SKM-1 treated with dmso at 0.1 percent for 144 hours (cell line): Measurements from ENCODE around the gene JMY.

Experiments
- DNase-seq: peaks from one replicate; lab custom pipeline; 2025; ENCODE audit not compliant: unreplicated experiment; lab: John Stamatoyannopoulos, UW

The JMY gene

DNA sequence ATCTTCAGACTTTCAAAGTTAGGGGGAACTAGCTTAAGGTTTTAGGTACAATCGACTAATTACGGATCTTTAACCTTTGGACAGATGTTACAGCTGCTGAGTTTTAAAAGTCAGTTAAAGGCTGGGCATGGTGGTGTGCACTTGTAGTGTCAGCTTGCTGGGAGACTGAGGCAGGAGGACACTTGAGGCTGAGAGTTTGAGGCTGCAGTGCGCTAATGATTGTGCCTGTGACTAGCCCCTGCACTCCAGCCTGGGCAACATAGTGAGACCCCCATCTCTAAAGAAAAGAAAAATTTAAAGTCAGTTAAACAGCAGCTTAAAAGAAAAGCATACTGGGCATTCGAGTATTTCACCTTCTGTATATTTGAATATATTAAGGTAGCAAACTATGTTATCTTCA is 51.4 kb downstream of the JMY start:
- no peak for DNase-seq

DNA sequence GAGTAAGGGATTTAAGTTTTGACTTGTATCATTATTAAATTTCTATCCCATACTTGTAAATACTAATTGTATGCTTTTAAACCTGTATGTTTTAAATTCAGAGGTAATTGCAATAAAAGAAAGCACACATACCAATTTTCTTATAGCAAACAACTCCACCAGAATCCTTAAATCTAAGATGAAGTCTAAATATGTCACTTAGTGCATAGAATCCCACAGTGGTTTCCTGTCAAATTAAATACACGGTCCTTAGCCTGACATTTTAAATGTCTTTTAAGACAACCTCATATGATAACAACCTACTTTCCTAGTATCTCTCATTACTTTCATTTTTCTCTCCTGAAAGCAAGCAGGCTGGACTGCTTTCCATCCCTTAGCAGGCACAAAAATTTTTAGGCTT is 52.0 kb downstream of the JMY start:
- no peak for DNase-seq

- peak; percentile 32 for DNase-seq
Observed at GRCh38 chr5:79295029-79295428, 59.1 kb downstream of the JMY start.

GRCh38 chr5:79297661-79298060 is 61.7 kb downstream of the JMY start:
- no peak for DNase-seq

- DNase-seq: no peak
Observed at GRCh38 chr5:79301046-79301712, 65.2 kb downstream of the JMY start.

- no peak for DNase-seq
Observed at GRCh38 chr5:79302454-79302853, 66.5 kb downstream of the JMY start.

GRCh38 chr5:79305706-79306105 is 69.8 kb downstream of the JMY start:
- no peak for DNase-seq

- DNase-seq: no peak
Observed at GRCh38 chr5:79318935-79319614, 83.1 kb downstream of the JMY start.

DNA sequence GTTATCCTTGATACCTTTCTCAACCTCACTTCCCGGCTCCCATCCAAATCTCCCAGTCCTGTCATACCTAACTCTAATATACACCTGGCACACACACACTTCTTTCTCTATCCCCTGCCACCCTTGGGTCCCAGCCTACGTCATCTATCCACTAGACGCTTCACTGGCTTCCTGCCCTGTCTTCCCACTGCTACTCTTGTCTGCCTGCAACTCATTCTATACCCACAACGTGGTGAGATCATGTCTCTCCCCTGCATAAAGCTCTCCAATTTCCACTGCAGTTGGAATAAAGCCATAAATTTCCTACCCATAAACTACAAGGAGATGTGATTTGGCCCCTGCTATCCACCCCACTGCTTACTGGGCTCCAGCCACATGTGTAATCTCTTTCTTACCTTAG is 93.5 kb downstream of the JMY start:
- no peak for DNase-seq

- no peak for DNase-seq
Observed at GRCh38 chr5:79330071-79330470, 94.1 kb downstream of the JMY start.

GRCh38 chr5:79333852-79334557 is 98.1 kb downstream of the JMY start:
- no peak for DNase-seq

GRCh38 chr5:79346420-79346824 is 110.5 kb downstream of the JMY start:
- no peak for DNase-seq

DNA sequence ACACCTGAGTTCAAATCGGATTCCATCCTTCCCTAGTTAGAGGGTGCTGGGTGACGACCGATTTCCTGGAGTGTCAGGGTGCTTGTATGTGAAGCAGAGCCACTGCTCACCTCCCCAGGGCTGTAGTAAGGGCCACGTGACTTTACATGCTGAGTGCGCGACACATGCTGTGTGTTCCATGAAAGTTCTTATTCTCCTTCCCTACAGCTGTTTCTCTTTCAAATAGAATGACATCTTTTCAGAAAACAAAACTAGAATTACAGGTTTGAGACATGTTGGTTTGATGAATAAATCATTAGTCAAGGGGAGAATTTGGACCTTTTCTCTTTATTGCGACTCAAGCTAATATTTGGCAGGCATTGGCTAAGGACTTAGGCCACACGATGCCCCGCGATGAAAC is 113.1 kb downstream of the JMY start:
- DNase-seq: no peak

GRCh38 chr5:79349881-79350280 is 114.0 kb downstream of the JMY start:
- DNase-seq: no peak

DNA sequence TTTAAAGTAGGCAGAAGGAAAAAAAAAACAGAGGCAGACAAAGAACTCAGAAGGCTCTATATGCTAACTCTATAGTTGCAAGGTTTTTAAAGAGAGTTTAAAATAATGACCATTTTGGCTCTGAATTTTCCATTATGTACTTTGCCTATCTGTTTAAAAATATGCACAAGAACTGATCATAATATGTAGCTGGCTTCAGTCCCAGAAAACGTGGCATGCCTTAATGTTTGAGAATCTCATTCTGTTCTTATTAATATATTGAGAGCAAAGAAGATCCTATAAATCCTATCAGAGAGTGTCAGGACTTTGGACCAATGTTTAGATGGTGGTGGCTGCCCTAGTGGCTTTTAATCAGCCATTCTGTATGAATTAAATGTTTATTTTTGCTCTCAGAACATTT is 121.5 kb downstream of the JMY start:
- no peak for DNase-seq
